ENCODE measurements around the gene OR2S2.

Gene OR2S2

DNA sequence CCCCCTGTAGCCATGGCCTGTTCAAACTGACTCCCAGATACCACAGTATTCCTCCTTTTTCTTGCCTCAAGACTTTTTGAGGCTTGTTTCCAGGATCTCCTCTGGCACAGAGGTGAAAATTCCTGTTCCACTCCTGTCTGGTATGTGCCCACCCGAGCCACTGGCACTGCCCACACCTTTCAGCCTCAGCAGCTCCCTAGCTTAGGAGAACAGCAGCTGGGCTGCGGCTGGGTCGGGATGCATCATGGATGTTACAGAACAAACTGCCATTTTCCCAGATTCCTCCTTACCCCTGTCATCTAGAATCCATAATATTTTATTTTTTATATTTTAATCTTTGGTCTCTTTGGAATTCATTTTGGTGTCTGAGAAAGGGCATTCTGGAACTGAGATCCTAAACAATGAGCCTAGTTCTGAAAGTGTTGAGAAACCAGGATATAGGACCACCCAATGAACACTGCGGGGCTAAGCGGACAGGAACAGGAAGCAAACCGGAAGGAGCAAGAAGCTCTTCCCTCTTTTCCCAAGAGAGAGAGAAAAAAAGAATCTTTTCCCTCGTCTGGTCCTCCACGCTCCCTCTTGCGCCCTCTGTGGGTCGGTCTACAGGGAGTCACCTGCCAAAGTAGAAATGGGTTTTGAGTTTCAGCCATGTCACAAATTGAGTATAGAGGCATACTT is 12.5 kb downstream of the OR2S2 start:
- no peak for DNase-seq (ENCODE audit: low read depth, low spot score)
- CTCF ChIA-PET = interaction anchor here (0.6 to 13.1 kb wide), 51 partner anchors 7 to 246 kb away, joined by 3 to 207 read pairs (median 4); partner anchors contain the start of genes CLTA, FAM221B, HRCT1 and NPR2
- H3K4me3 ChIP-seq (ENCODE audit: low read depth, low read length) = no peak overlapping the region
- POLR2A ChIA-PET = interaction anchor here (0.5 to 1.5 kb wide), 5 partner anchors 9 to 40 kb away, joined by 3 to 4 read pairs (median 4); partner anchors contain the start of gene HRCT1
- TF ChIP-seq CTCF (IDR thresholded peaks at IDR 0.05; ENCODE audit: insufficient read depth, low read length, missing control alignments) = peak; percentile 86

GRCh38 chr9:35944841-35945240 is 13.1 kb downstream of the OR2S2 start:
- ChIA-PET POLR2A (interaction anchor here (0.5 to 1.5 kb wide), 5 partner anchors 9 to 38 kb away, joined by 3 to 4 read pairs (median 3); partner anchors contain the start of gene OR2S2), CTCF (interaction anchor here (0.8 to 13.1 kb wide), 31 partner anchors 8 to 246 kb away, joined by 3 to 207 read pairs (median 10); partner anchors contain the start of genes CLTA, FAM221B, HRCT1 and NPR2)
- no peak overlapping the region for H3K4me3 ChIP-seq (ENCODE audit: low read depth, low read length)
- no peak for DNase-seq (ENCODE audit: low read depth, low spot score)
- no peak for TF ChIP-seq CTCF (IDR thresholded peaks at IDR 0.05; ENCODE audit: insufficient read depth, low read length, missing control alignments)

DNA sequence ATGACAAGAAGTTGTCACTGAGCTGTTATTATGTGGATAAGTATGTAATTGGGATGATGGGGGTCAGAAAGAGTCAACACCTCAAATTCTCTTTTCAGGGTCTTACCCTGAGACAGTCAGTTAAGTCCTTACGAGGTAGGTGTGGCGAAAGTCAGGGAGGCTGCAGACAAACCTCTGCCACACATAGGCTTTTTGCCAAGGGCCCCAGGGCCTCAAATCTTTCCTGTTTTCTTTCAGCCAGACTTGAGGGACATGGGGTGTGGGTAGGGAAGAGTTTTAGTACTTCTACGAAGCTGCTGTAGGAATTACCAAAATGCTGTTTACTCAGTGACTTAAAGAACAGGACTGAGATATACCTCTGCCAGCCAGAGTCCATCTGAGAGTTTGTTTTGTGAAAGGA is 13.8 kb downstream of the OR2S2 start:
- TF ChIP-seq CTCF (IDR thresholded peaks at IDR 0.05; ENCODE audit: insufficient read depth, low read length, missing control alignments) = no peak
- ChIA-PET CTCF (interaction anchor here (0.8 to 13.1 kb wide), 21 partner anchors 8 to 245 kb away, joined by 3 to 207 read pairs (median 17); partner anchors contain the start of genes FAM221B, HRCT1, OR2S2 and SPAAR), POLR2A (no interaction called here)
- H3K4me3 ChIP-seq (ENCODE audit: low read depth, low read length) = no peak overlapping the region
- no peak for DNase-seq (ENCODE audit: low read depth, low spot score)

GRCh38 chr9:35942286-35942685 is 15.7 kb downstream of the OR2S2 start:
- ChIA-PET POLR2A (no interaction called here), CTCF (interaction anchor here (1.4 to 13.1 kb wide), 4 partner anchors 17 to 80 kb away, joined by 3 to 207 read pairs (median 122); partner anchors contain the start of genes HRCT1 and OR2S2)
- no peak for TF ChIP-seq CTCF (IDR thresholded peaks at IDR 0.05; ENCODE audit: insufficient read depth, low read length, missing control alignments)
- no peak overlapping the region for H3K4me3 ChIP-seq (ENCODE audit: low read depth, low read length)
- DNase-seq (ENCODE audit: low read depth, low spot score) = no peak

- no peak for DNase-seq (ENCODE audit: low read depth, low spot score)
- CTCF ChIA-PET = interaction anchor here (0.7 to 13.1 kb wide), 13 partner anchors 9 to 150 kb away, joined by 3 to 207 read pairs (median 3); partner anchors contain the start of genes HRCT1 and OR2S2
- POLR2A ChIA-PET = interaction anchor here (0.9 to 1.5 kb wide), 4 partner anchors 10 to 54 kb away, joined by 3 to 4 read pairs (median 3); partner anchors contain the start of gene HRCT1
- no peak overlapping the region for H3K4me3 ChIP-seq (ENCODE audit: low read depth, low read length)
- TF ChIP-seq CTCF (IDR thresholded peaks at IDR 0.05; ENCODE audit: insufficient read depth, low read length, missing control alignments) = no peak
Measured at GRCh38 chr9:35940458-35941407, 17.2 kb downstream of the OR2S2 start.
